Activated naive CD4-positive, alpha-beta T cell treated with anti-CD3 and anti-CD28 coated beads, Interleukin-2, amount 10 ng/mL, durations not matched to agents 7 days and 5 days (primary cell): Measurements from ENCODE around the gene DDI2.
"Not testable (repeated sequence)": the region's sequence is repeated elsewhere in the genome, so short reads cannot be mapped to it uniquely, and the experiment has no call there.

Experiments
- CTCF ChIA-PET: fragments of 350-600 bp; sonication (Branson Sonifier 250); formaldehyde crosslinking; loops from one replicate; lab custom pipeline; 2021; ENCODE audit warnings: antibody characterized with exemption; lab: Charles Lee
- DNase-seq: peaks from one replicate; pipeline ENCODE4 v3.0.0-alpha.2; 2020
- H3K27ac Mint-ChIP-seq: one replicate; pipeline ENCODE4 v1.8.0; 2021; ENCODE audit warnings: mild to moderate bottlenecking, moderate library complexity, mixed read lengths
- H3K27me3 Mint-ChIP-seq: one replicate; pipeline ENCODE4 v1.8.0; 2021; ENCODE audit warnings: mild to moderate bottlenecking, mixed read lengths
- H3K36me3 Mint-ChIP-seq: one replicate; pipeline ENCODE4 v1.8.0; 2021; ENCODE audit warnings: mixed read lengths
- H3K4me1 Mint-ChIP-seq: one replicate; pipeline ENCODE4 v1.8.0; 2021; ENCODE audit warnings: mixed read lengths
- H3K4me3 Mint-ChIP-seq: one replicate; pipeline ENCODE4 v1.8.0; 2021; ENCODE audit warnings: mild to moderate bottlenecking, moderate library complexity, mixed read lengths
- H3K9me3 Mint-ChIP-seq: one replicate; pipeline ENCODE4 v1.8.0; 2021; ENCODE audit warnings: mixed read lengths

The DDI2 gene

DNA sequence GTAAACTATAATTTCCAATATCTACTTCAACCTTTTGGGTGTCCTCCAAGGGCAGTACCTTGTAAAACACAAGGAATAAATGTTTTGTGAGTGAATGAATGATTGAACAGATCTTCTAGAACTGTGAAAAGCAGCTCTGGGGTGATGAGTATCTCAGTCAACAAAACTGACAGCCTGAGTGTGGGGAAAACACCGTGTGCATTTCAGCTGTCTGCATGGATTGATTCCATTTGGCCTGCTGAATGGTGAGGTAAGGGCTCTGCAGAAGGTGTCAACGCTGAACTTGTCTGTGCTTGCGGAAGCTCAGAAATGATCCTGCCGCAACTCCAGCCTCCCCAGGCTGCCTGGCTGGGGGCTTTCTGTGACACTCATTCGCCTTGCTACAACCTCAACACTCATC is 25.0 kb upstream of the DDI2 start:
- CTCF ChIA-PET = interaction anchor here (0.6 to 7.9 kb wide), 5 partner anchors 11 to 229 kb away, joined by 3 to 60 read pairs (median 4); partner anchors contain the start of gene TMEM82

DNA sequence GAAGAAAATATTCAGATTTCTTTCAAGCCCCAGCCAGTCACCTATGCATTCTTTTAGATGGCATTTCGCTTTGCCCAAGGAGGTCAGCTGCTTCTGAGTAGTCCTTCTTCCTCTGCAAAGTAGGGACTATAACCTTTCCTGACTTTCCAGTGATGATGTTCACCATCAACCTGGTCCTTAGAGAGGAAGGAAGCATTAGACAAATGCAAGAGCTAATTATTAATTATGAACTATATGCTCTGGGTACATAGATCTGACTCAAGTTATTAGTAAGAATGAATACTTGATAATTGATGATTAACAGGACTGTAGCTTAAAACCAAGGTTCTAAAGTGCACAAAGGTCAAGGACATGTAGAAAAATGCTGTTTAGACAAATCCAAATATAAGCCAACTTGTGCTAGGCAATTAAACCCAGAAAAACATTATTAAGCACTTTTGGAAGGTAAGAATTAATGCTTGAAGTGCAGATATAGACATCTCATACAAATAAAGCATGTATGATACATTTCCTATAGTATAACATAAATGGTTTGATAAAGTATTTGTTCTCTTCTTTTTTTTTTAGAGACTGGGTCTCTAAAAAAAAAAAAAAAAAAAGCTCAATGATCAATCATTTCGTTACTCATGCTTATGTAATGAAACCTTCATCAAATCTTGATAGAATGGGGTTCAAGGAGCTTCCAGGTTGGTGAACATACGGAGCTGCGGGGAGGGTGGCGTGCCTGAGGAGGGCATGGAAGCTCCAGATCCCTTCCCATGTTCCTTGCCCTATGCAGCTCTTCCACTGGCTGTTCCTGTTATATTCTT is 21.2 kb upstream of the DDI2 start:
- CTCF ChIA-PET = interaction anchor here (0.9 to 7.9 kb wide), 4 partner anchors 21 to 144 kb away, joined by 3 to 60 read pairs (median 4); partner anchors contain the start of gene TMEM82
- no peak for DNase-seq
- Mint-ChIP-seq H3K27me3 (peaks cover 27% of the 10 kb centered on the region), H3K36me3 (no peaks in the 10 kb centered on the region), H3K4me3 (no peak overlapping the region), H3K4me1 (peaks cover 2% of the 10 kb centered on the region), H3K27ac (no peak overlapping the region), H3K9me3 (no peaks in the 10 kb centered on the region)

More for the DNA sequence above, 25.0 kb upstream of the DDI2 start:
- Mint-ChIP-seq H3K9me3 (no peaks in the 10 kb centered on the region), H3K27me3 (peaks cover 10% of the 10 kb centered on the region), H3K27ac (no peak overlapping the region), H3K4me3 (no peak overlapping the region), H3K36me3 (peaks cover 13% of the 10 kb centered on the region), H3K4me1 (peaks cover 4% of the 10 kb centered on the region)
- no peak for DNase-seq

DNA sequence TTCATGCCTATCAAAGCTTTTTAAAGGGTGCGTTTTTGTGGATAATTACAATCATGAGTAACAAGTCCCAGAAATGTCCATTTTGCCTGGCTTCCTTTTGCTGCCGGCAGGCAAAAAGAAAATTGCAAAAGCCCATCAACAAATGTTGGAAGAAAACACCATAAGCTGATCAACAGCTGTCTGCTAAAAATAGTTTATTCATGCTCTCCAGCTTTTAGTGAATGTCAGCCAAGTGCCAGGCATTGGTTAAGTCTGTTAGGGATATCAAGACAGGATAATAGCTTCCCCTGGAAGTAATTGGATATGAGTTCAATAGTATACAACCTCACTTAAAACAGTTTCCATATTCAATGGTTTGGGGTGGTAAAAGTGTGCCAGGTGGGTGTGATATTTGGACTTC is 18.8 kb upstream of the DDI2 start:
- CTCF ChIA-PET = interaction anchor here (7.9 kb wide), 1 partner anchor 141 kb away, joined by 60 read pairs; the partner anchor contains the start of gene TMEM82
- H3K27me3 Mint-ChIP-seq = peaks cover 28% of the 10 kb centered on the region
- H3K4me1 Mint-ChIP-seq = peaks cover 8% of the 10 kb centered on the region
- H3K4me3 Mint-ChIP-seq = no peak overlapping the region
- H3K36me3 Mint-ChIP-seq = no peaks in the 10 kb centered on the region
- H3K27ac Mint-ChIP-seq = no peak overlapping the region
- no peak for DNase-seq
- no peaks in the 10 kb centered on the region for H3K9me3 Mint-ChIP-seq

DNA sequence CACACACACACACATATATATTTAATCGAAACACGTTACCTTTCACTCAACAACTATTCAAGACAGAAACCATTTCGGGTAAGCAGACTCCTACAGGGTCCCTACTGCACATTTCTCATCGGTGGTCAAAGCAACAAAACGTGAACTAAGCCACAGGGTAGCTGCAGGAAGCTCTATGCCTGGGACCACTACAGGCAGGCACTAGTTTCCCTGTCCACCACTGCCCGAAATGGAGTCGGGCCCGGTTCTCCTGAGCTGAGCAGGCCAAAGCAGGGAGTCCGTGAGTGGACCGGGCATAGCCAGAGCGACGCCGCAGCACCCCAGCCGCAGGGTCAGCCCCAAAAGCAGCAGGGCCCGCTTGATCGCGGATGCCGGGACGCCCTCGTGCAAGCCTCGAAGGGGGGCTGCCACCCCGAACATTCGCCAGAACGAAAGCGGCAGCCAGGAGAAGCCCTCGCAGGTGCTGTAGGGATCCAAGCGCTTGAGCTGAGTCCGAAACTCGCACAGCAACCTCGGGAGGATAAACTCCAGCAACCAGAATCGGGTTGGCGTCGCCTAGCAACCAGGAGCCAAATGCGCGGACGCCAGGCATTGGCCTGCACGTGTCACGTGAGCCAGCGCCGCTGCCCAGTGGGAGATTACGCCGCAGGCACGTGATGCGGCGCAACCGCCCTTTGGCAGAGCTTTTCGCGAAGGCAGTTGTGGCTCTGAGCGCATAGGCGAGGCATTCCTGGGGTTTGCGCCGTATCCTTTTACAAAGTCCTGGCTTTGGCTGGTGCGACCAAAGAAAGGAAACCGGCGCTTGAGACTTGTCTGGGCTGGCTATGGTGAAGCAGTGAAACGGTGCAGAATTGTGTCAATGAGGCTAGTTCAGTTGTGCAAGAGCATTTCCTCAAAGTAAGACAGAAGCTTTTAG is 13.9 kb upstream of the DDI2 start:
- DNase-seq = peak; percentile 97
- H3K9me3 Mint-ChIP-seq = no peaks in the 10 kb centered on the region
- H3K27ac Mint-ChIP-seq = peak overlapping the region; percentile 9
- peaks cover 29% of the 10 kb centered on the region for H3K27me3 Mint-ChIP-seq
- CTCF ChIA-PET = interaction anchor here (0.6 to 1.7 kb wide), 3 partner anchors 11 to 100 kb away, joined by 3 to 5 read pairs (median 3); no protein-coding TSS in a partner anchor
- H3K4me3 Mint-ChIP-seq = peak overlapping the region; percentile 50
- no peaks in the 10 kb centered on the region for H3K36me3 Mint-ChIP-seq
- peaks cover 17% of the 10 kb centered on the region for H3K4me1 Mint-ChIP-seq

DNA sequence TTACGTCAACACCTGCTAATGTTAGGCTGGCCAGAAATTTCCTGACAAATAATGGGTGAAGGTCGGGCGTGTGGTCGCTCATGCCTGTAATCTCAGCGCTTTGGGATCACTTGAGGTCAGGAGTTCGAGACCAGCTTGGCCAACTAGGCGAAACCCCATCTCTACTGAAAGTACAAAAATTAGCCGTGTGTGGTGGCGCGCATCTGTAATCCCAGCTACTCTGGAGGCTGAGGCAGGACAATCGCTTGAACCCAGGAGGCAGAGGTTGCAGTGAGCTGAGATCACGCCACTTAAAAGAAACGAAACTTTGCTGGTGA is 13.3 kb upstream of the DDI2 start:
- Mint-ChIP-seq H3K4me1 (peaks cover 17% of the 10 kb centered on the region), H3K4me3 (peak overlapping the region; percentile 50), H3K27ac (peak overlapping the region; percentile 15), H3K27me3 (peaks cover 28% of the 10 kb centered on the region)
- DNase-seq, H3K9me3 Mint-ChIP-seq, H3K36me3 Mint-ChIP-seq: not testable (repeated sequence)
- CTCF ChIA-PET = interaction anchor here (1.0 to 1.7 kb wide), 3 partner anchors 12 to 14 kb away, joined by 3 to 5 read pairs (median 3); no protein-coding TSS in a partner anchor

DNA sequence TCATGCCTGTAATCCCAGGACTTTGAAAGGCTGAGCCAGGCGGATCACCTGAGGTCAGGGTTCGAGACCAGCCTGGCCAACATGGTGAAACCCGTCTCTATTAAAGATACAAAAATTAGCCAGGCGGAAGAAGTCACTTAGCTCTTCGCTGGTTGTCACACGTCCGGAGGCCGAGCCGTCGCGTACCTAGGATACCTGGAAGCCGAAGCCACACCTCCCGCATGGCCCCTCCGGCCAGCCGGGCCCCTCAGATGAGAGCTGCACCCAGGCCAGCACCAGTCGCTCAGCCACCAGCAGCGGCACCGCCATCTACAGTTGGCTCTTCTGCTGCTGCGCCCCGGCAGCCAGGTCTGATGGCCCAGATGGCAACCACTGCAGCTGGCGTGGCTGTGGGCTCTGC is 12.9 kb upstream of the DDI2 start:
- Mint-ChIP-seq H3K27me3 (peaks cover 23% of the 10 kb centered on the region), H3K4me1 (peaks cover 17% of the 10 kb centered on the region)
- not testable (repeated sequence) for H3K9me3 Mint-ChIP-seq, H3K27ac Mint-ChIP-seq, DNase-seq, H3K4me3 Mint-ChIP-seq, H3K36me3 Mint-ChIP-seq
- CTCF ChIA-PET = interaction anchor here (1.3 kb wide), 1 partner anchor 12 kb away, joined by 3 read pairs; no protein-coding TSS in a partner anchor

DNA sequence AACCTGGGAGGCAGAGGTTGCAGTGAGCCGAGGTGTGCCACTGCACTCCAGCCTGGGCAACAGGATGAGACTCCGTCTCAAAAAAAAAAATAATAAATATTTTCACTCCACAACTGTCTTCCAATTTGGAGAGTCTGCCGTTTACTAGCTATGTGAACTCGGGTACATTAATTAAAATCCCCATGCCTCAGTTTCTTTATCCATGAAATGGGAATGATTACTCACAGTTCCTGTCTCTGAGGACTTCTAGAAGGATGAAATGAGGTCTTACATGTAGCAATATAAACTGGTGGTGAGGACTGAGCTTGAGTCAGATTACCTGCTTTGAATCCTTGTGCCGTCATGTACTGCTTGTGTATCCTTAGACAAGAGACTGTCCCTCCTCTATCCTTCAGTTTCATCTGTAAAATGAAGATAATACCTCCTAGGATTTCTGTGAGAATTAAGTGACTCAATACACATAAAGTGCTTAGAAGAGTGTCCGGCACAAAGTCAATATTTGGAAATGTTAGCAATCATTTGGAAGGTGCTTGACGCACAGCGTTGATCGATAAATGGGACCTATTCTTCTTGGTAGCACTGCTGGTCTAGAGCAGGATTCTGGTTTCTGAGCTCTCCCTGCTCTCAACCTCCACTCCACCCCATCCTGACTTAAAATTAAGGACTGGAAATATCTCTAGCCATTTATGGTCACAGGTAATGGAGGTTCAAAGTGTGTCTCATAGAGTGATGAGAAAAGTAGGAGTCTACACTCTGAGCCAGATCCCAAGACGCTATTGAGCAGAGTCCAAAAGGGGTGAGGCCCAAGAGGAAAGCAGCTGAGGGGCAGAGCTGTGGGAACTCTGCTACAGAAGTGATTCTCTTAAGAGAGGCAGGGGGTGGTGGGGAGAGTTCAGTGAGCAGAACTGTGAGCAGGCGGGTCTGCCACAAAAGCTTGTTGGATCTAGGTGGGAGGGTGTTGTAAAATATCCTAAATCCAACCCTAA is 11.6 kb upstream of the DDI2 start:
- H3K9me3 Mint-ChIP-seq = no peaks in the 10 kb centered on the region
- no peak for DNase-seq
- no peak overlapping the region for H3K4me3 Mint-ChIP-seq
- peaks cover 19% of the 10 kb centered on the region for H3K27me3 Mint-ChIP-seq
- CTCF ChIA-PET = interaction anchor here (1.3 kb wide), 1 partner anchor 10 kb away, joined by 3 read pairs; no protein-coding TSS in a partner anchor
- H3K27ac Mint-ChIP-seq = no peak overlapping the region
- peaks cover 17% of the 10 kb centered on the region for H3K4me1 Mint-ChIP-seq
- no peaks in the 10 kb centered on the region for H3K36me3 Mint-ChIP-seq

DNA sequence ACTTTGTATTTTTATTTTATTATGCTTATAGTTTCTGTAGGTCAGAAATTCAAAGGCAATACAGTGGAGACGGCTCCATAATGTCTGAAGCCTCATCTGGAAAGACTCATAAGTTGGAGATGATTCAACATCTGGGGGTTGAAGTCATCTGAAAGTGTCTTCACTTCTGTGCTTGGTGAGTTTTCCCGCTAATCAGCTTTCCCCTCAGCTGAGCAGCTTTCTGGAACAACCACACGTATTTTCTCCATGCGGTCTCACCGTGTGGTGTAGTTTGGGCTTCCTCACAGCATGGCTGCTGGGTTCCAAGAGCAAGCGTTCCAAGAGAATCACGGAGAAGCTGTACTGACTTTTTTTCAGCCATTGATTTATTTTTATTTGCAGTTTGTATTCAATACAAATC is 7.6 kb upstream of the DDI2 start:
- CTCF ChIA-PET = no interaction called here
- Mint-ChIP-seq H3K4me3 (no peak overlapping the region), H3K27me3 (peaks cover 18% of the 10 kb centered on the region), H3K36me3 (no peaks in the 10 kb centered on the region), H3K4me1 (peaks cover 2% of the 10 kb centered on the region), H3K9me3 (no peaks in the 10 kb centered on the region), H3K27ac (no peak overlapping the region)
- no peak for DNase-seq

DNA sequence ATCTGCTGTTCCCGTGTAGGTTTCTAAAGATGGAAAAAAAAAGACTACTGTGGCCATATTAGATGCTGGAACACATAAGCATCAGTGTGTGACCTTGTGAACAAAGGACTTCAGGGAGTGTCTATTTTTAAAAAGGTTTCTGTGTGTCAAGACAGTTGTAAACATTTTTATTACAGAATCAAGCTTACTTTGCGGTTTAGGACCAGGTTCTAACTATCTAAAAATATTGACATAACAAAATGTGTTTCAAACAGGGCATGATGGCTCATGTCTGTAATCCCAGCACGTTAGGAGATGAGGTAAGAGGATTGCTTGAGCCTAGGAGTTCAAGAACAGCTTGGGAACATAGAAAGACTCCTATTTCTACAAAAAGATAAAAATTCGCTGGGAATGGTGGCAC is 7.1 kb upstream of the DDI2 start:
- DNase-seq = no peak
- no peak overlapping the region for H3K27ac Mint-ChIP-seq
- CTCF ChIA-PET = interaction anchor here (0.7 kb wide), 1 partner anchor 21 kb away, joined by 3 read pairs; no protein-coding TSS in a partner anchor

DNA sequence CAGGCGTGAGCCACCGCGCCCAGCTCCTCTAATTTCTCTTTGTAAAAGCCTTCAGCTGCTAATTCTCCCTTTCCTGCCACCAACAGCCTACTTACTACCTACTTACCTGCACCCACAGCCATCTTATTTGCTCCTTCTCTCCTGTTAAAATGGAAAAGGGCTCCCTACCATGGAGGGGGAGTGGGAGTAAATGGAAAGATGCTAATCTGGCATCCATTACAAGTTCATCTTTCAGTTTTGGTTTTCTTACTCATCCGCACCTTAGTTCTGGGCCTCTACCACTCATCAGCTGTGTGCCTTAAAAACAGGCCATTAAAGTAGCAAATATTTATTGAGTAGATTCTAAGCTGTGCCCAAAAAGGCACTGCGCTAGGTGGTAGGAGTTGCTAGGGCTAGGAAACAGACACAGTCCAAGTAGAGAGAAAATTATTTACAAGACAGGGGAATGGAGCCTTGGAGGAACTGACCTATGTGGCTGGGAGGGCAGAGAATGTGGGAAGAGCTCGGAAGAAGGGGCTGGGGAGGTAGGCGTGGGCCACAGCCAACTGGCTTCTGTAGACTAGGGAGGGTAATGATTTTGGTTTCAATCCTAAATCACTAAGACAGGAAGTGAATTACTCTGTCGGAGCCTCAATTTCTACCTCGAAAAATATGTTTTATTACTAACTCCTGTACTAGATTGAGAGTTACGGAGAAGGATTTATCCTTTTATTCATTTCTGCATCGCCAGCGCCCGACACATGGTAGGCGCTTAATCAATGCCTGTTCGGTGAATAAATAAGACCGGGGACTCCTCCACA is 685 bp upstream of the DDI2 start:
- CTCF ChIA-PET = interaction anchor here (1.0 kb wide), 2 partner anchors 12 to 21 kb away, joined by 3 to 4 read pairs; no protein-coding TSS in a partner anchor
- H3K9me3 Mint-ChIP-seq = no peaks in the 10 kb centered on the region
- H3K4me1 Mint-ChIP-seq = peaks cover 51% of the 10 kb centered on the region
- peaks cover 9% of the 10 kb centered on the region for H3K27me3 Mint-ChIP-seq
- H3K27ac Mint-ChIP-seq = peak overlapping the region; percentile 94
- peaks cover 10% of the 10 kb centered on the region for H3K36me3 Mint-ChIP-seq
- DNase-seq = peak; percentile 28
- H3K4me3 Mint-ChIP-seq = peak overlapping the region; percentile 94

More for the DNA sequence above, 7.1 kb upstream of the DDI2 start:
- H3K36me3 Mint-ChIP-seq = no peaks in the 10 kb centered on the region
- H3K27me3 Mint-ChIP-seq = peaks cover 19% of the 10 kb centered on the region
- H3K4me1 Mint-ChIP-seq = peaks cover 2% of the 10 kb centered on the region
- H3K9me3 Mint-ChIP-seq = no peaks in the 10 kb centered on the region
- H3K4me3 Mint-ChIP-seq = no peak overlapping the region

DNA sequence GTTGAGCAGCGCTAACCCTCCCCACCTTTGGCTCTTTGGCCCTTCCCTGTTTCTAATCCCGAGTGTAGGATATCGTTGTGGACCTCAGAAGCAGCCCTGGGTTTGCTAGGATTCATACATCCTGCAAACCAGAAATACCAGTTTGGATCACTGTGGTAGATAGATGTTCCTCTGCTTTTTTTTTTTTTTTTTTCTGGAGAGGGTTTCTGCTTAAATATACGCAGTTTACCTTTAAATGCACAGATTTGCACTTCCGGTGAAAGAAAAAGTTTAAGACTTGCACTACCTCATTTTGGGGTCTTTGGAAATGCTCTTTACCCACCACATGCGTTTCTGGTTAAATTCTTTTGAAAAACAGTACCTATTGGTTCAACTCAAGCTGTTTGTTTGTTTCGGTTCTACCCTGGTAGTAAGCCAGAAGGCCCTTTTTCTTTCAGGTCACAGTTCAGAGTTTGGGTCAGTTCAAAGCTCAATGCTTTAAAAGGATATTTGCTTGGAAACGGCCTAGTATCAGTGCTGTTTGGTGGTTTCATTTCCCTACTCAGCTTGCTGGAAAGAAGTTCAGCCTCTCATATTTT is 908 bp downstream of the DDI2 start:
- CTCF ChIA-PET = interaction anchor here (0.7 to 1.0 kb wide), 5 partner anchors 15 to 173 kb away, joined by 3 to 4 read pairs (median 3); no protein-coding TSS in a partner anchor
- Mint-ChIP-seq H3K27ac (peak overlapping the region; percentile 94), H3K4me1 (peaks cover 62% of the 10 kb centered on the region), H3K36me3 (peaks cover 18% of the 10 kb centered on the region), H3K9me3 (no peaks in the 10 kb centered on the region), H3K27me3 (peaks cover 6% of the 10 kb centered on the region), H3K4me3 (peak overlapping the region; percentile 94)
- DNase-seq = no peak
